IMR-90 (cell line): ENCODE measurements around the gene ATP6V1A. TPM values are rescaled to one million over a fixed set of nuclear protein-coding genes. Genes with fewer than 3 reads are reported as not detected.

ENCODE experiments used
- ATAC-seq: fragments of 200-7000 bp; cut with Tn5 transposase; 2 replicates; pipeline ENCODE4 v1.9.1; 2020; ENCODE audit warnings: low read depth, mild to moderate bottlenecking, moderate library complexity
- Bru-seq: library from RNA; stranded (reverse); fragments of 400-500 nt; gene quantifications from one replicate; lab custom pipeline; 2021; lab: Mats Ljungman, UMichigan
- BruChase-seq, 2 experiments: library from RNA; stranded (reverse); fragments of 400-500 nt; gene quantifications; one replicate each; lab custom pipeline; 2021; lab: Mats Ljungman, UMichigan
- BruUV-seq: library from RNA; stranded (reverse); fragments of 400-500 nt; replicated peaks from 2 replicates; lab custom pipeline; 2021; lab: Mats Ljungman, UMichigan
- CTCF ChIA-PET: fragments of 300-600 bp; formaldehyde crosslinking; extraction: SDS; loops from one replicate; lab custom pipeline; 2021; ENCODE audit warnings: antibody characterized with exemption; lab: Yijun Ruan, JAX
- POLR2A ChIA-PET: fragments of 300-600 bp; sonication (Branson Sonifier 250); formaldehyde crosslinking; loops from one replicate; lab custom pipeline; 2022; ENCODE audit warnings: antibody characterized with exemption; ENCODE audit not compliant: unreplicated experiment; lab: Charles Lee
- DNase-seq: peaks from one replicate; pipeline ENCODE4 v3.0.0; 2013
- H2AFZ ChIP-seq: replicated peaks from 2 replicates; pipeline ENCODE3; 2013; ENCODE audit warnings: low read length, mild to moderate bottlenecking; ENCODE audit not compliant: poor library complexity
- H2AK5ac ChIP-seq: 2 replicates; pipeline ENCODE4 v1.6.1; 2013; ENCODE audit warnings: low read depth, low read length, inconsistent platforms
- H2AK9ac ChIP-seq: replicated peaks from 2 replicates; pipeline ENCODE3; 2013; ENCODE audit warnings: mild to moderate bottlenecking, low read depth, low read length, moderate library complexity; ENCODE audit not compliant: poor library complexity
- H2BK120ac ChIP-seq: 2 replicates; pipeline ENCODE4 v1.6.1; 2013; ENCODE audit warnings: low read depth, low read length, inconsistent platforms
- H2BK15ac ChIP-seq: 3 replicates; pipeline ENCODE4 v1.6.1; 2013; ENCODE audit warnings: low read depth, low read length, inconsistent platforms
- H2BK20ac ChIP-seq: 2 replicates; pipeline ENCODE4 v1.6.1; 2013; ENCODE audit warnings: low read depth, mild to moderate bottlenecking, inconsistent platforms, low read length, moderate library complexity
- H2BK5ac ChIP-seq: 2 replicates; pipeline ENCODE4 v1.6.1; 2013; ENCODE audit warnings: mild to moderate bottlenecking, low read depth, low read length, inconsistent platforms; ENCODE audit not compliant: poor library complexity, severe bottlenecking
- H3K14ac ChIP-seq: replicated peaks from 2 replicates; pipeline ENCODE4 v1.6.1; 2013; ENCODE audit warnings: low read depth, low read length, inconsistent platforms
- H3K18ac ChIP-seq: 2 replicates; pipeline ENCODE4 v1.6.1; 2013; ENCODE audit warnings: low read depth, low read length, control low read depth
- H3K23ac ChIP-seq: 2 replicates; pipeline ENCODE4 v1.6.1; 2013; ENCODE audit warnings: low read depth, low read length, inconsistent platforms
- H3K27ac ChIP-seq: 2 replicates; pipeline ENCODE4 v1.5.1; 2013; ENCODE audit warnings: mild to moderate bottlenecking, control low read depth, low read length; ENCODE audit not compliant: insufficient read depth
- H3K27me3 ChIP-seq: 2 replicates; pipeline ENCODE4 v1.6.1; 2013; ENCODE audit warnings: low read length; ENCODE audit not compliant: control insufficient read depth, insufficient read depth
- H3K36me3 ChIP-seq: 2 replicates; pipeline ENCODE4 v1.6.1; 2013; ENCODE audit warnings: low read length, mixed read lengths; ENCODE audit not compliant: control insufficient read depth, insufficient read depth
- H3K4ac ChIP-seq: 2 replicates; pipeline ENCODE4 v1.6.1; 2013; ENCODE audit warnings: low read depth, low read length, inconsistent platforms
- H3K4me1 ChIP-seq: 2 replicates; pipeline ENCODE4 v1.6.1; 2013; ENCODE audit warnings: low read length, mixed read lengths; ENCODE audit not compliant: control insufficient read depth, insufficient read depth
- H3K4me2 ChIP-seq: 2 replicates; pipeline ENCODE4 v1.6.1; 2013; ENCODE audit warnings: low read depth, mild to moderate bottlenecking, control low read depth, low read length, moderate library complexity
- H3K4me3 ChIP-seq: 2 replicates; pipeline ENCODE4 v1.5.1; 2013; ENCODE audit warnings: low read depth, mild to moderate bottlenecking, control low read depth, low read length, moderate library complexity; ENCODE audit not compliant: insufficient read depth
- H3K56ac ChIP-seq: 2 replicates; pipeline ENCODE4 v1.6.1; 2013; ENCODE audit warnings: low read length, inconsistent platforms; ENCODE audit not compliant: insufficient read depth; ENCODE audit errors: extremely low read depth
- H3K79me1 ChIP-seq, 2 experiments: 2 replicates each; pipeline ENCODE4 v1.6.1; 2013; ENCODE audit warnings: low read length in 2 of 2, inconsistent platforms in 1 of 2, low read depth in 1 of 2
- H3K9ac ChIP-seq: 2 replicates; pipeline ENCODE4 v1.6.1; 2013; ENCODE audit warnings: low read depth, low read length, control low read depth
- H3K9me1 ChIP-seq: 2 replicates; pipeline ENCODE4 v1.6.1; 2013; ENCODE audit warnings: low read length, inconsistent platforms; ENCODE audit not compliant: insufficient read depth
- H3K9me3 ChIP-seq: 2 replicates; pipeline ENCODE4 v1.6.1; 2013; ENCODE audit warnings: low read length; ENCODE audit not compliant: control insufficient read depth, insufficient read depth
- H4K20me1 ChIP-seq: 2 replicates; pipeline ENCODE4 v1.6.1; 2013; ENCODE audit warnings: low read length, inconsistent platforms; ENCODE audit not compliant: insufficient read depth
- H4K5ac ChIP-seq: 2 replicates; pipeline ENCODE4 v1.6.1; 2013; ENCODE audit warnings: mild to moderate bottlenecking, low read depth, low read length, control low read depth
- H4K8ac ChIP-seq, 2 experiments: 2 replicates each; pipeline ENCODE4 v1.6.1; 2013; ENCODE audit warnings: low read depth in 2 of 2, low read length in 2 of 2, control low read depth in 1 of 2, inconsistent platforms in 1 of 2
- H4K91ac ChIP-seq: 2 replicates; pipeline ENCODE4 v1.6.1; 2013; ENCODE audit warnings: low read depth, low read length, inconsistent platforms; ENCODE audit not compliant: insufficient read depth
- BHLHE40 ChIP-seq: fragments of 150-350 bp; IDR thresholded peaks from 2 replicates; pipeline ENCODE4 v1.6.1; 2016; ENCODE audit warnings: mild to moderate bottlenecking, low read depth, low read length
- CHD1 ChIP-seq: IDR thresholded peaks from 2 replicates; pipeline ENCODE4 v1.6.1; 2012; ENCODE audit warnings: low read depth, low read length, improper control_type of control experiment
- CTCF ChIP-seq: conservative IDR thresholded peaks from 2 replicates; pipeline ENCODE4 v1.5.1; 2012; ENCODE audit warnings: mild to moderate bottlenecking, low read depth, low read length, improper control_type of control experiment
- FOS ChIP-seq: fragments of 150-350 bp; IDR thresholded peaks from 2 replicates; pipeline ENCODE4 v1.6.1; 2016; ENCODE audit warnings: low read depth, low read length
- MAFK ChIP-seq: IDR thresholded peaks from 2 replicates; pipeline ENCODE4 v1.6.1; 2012; ENCODE audit warnings: low read depth, low read length, improper control_type of control experiment
- MXI1 ChIP-seq: IDR thresholded peaks from 2 replicates; pipeline ENCODE4 v1.6.1; 2012; ENCODE audit warnings: low read depth, mild to moderate bottlenecking, low read length, moderate library complexity, borderline replicate concordance
- NFE2L2 ChIP-seq: fragments of 150-350 bp; IDR thresholded peaks from 2 replicates; pipeline ENCODE4 v1.6.1; 2016; ENCODE audit warnings: low read depth, mild to moderate bottlenecking, low read length
- POLR2A ChIP-seq: IDR thresholded peaks from 2 replicates; pipeline ENCODE4 v1.6.1; 2012; ENCODE audit warnings: mild to moderate bottlenecking, low read depth, low read length
- RAD21 ChIP-seq: IDR thresholded peaks from 2 replicates; pipeline ENCODE4 v1.6.1; 2012; ENCODE audit warnings: low read length, improper control_type of control experiment
- RCOR1 ChIP-seq: IDR thresholded peaks from 2 replicates; pipeline ENCODE4 v1.6.1; 2012; ENCODE audit warnings: mild to moderate bottlenecking, low read length, improper control_type of control experiment; ENCODE audit not compliant: insufficient replicate concordance
- RFX5 ChIP-seq: IDR thresholded peaks from 2 replicates; pipeline ENCODE4 v1.8.0; 2012; ENCODE audit warnings: low read depth, mild to moderate bottlenecking, low read length, moderate library complexity
- WGBS, 2 experiments: methylation state at CpG; one replicate each; pipeline versions ENCODE4 v1.1.5 to v1.1.7; 2013; ENCODE audit warnings: missing lambda C conversion rate in 2 of 2; ENCODE audit not compliant: insufficient read length in 1 of 2; ENCODE audit errors: extremely low coverage in 2 of 2; 5-methylcytosine and 5-hydroxymethylcytosine counted together
- dilution Hi-C: fragments of 300-500 bp; cut with HindIII; formaldehyde crosslinking; loops from one replicate; pipeline ENCODE4 v1.14.3; 2018; ENCODE audit warnings: low sequenced_read_pairs; ENCODE audit not compliant: unreplicated experiment
- in situ Hi-C: fragments of 300-500 bp; cut with MboI; formaldehyde crosslinking; loops from 3 replicates; pipeline ENCODE4 v1.14.3; 2019; ENCODE audit warnings: low sequenced_read_pairs, inconsistent platforms, mixed read lengths
- intact Hi-C: fragments of 100-400 bp; cut with micrococcal nuclease; formaldehyde crosslinking; loops from 2 replicates; pipeline ENCODE4 v1.10.0; 2022
- long read RNA-seq: library from polyadenylated mRNA; unstranded; transcript quantifications from one replicate; pipeline ENCODE4 v2.0.0, GENCODE V29; 2021; ENCODE audit not compliant: unreplicated experiment
- polyA plus RNA-seq, 3 experiments: library from polyadenylated mRNA; depleted of rRNA; stranded (reverse); fragments of >200 nt; gene quantifications; 2 replicates each; pipeline ENCODE4 v1.2.3, GENCODE V29; 2012; ENCODE audit warnings: low replicate concordance in 1 of 3
- total RNA-seq: library from RNA; depleted of rRNA; stranded (reverse); fragments of >200 nt; gene quantifications from 2 replicates; pipeline ENCODE4 v1.2.3, GENCODE V29; 2012; rRNA removed
- TF ChIP-seq, protein P1 (sequence below): fragments of 150-350 bp; IDR thresholded peaks from 2 replicates; pipeline ENCODE4 v1.6.1; 2016; ENCODE audit warnings: low read depth, mild to moderate bottlenecking, low read length, moderate library complexity, borderline replicate concordance

Gene ATP6V1A
- total RNA-seq (84.4 and 98.0 TPM in 2 replicates), polyA plus RNA-seq (2012; rRNA removed) (12.1 and 15.1 TPM in 2 replicates), Bru-seq, nascent RNA (percentile 78 among the genes with signal in this experiment), BruChase-seq, experiment 1, labeled RNA remaining after a 6-hour chase (percentile 88 among the genes with signal in this experiment), BruChase-seq, experiment 2, labeled RNA remaining after a 2-hour chase (percentile 79 among the genes with signal in this experiment)
- 5.3 and 6.9 TPM in 2 replicates for polyA plus RNA-seq (2012; cell fraction: cytosol; rRNA removed)
- polyA plus RNA-seq (2012; cell fraction: nucleus; rRNA removed; ENCODE audit: low replicate concordance) = 2.6 and 12.8 TPM in 2 replicates
- long read RNA-seq, full-length matches to known transcripts = 37 of 49 reads
- long read RNA-seq, partial matches to known transcripts = 5 of 49 reads
- long read RNA-seq, other reads (novel, unspliced or antisense) = 7 of 49 reads

DNA sequence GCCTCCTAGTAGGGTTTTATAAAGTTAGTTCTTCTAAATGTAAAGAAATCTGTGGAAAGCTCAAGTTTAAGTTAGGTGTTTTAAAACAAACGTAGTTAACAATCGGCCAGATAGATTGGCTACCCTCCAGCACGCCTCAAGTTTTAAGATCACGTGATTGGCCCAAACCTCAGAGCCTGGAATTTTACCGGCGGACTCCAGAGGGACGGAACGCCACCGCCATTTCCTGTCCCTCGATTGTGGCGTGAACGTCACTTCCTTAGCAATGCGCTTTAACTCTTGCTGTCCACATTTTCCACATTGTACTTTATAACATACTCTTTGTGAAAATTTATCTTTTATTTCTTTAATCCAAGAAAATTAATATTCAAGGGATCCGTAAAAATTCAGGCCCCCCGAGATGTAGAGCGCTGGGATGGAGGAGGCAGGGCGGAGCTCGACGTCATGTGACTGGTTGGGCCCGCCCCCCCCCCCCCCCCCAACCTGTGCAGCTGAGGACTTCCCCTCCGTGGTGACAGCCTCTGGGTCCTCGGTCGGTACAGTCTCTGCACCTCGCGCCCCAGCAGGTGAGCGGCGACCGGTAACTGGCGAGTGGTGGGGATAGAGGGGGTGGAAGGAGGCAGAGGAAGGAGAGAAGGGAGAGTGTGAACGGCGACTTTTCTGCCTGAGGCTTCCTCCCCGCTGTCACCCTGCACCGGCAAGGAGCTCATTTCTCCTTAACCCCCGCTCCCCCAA lies at the start of gene ATP6V1A:
TSS of gene ATP6V1A (plus strand) at position 488 of the 735 bp plus-strand sequence. CDS start 31,719 bp downstream, outside the sequence.
- Histone ChIP-seq H4K5ac (peak within 1 kb of the TSS; percentile 93), H2AK5ac (peak within 1 kb of the TSS; percentile 84; the same call in 1 of the 2 replicates), H3K9ac (peak within 1 kb of the TSS; percentile 92), H3K9me1 (peaks cover 5% of the 10 kb centered on the region; the same call in 1 of the 2 replicates), H2BK120ac (peak within 1 kb of the TSS; percentile 74), H2BK20ac (peak within 1 kb of the TSS; percentile 40; the same call in 1 of the 2 replicates), H3K4me1 (peaks cover 4% of the 10 kb centered on the region; the same call in 1 of the 2 replicates), H3K56ac (peak within 1 kb of the TSS; percentile 99), H3K4me2 (peak within 1 kb of the TSS; percentile 93), H3K23ac (peak within 1 kb of the TSS; percentile 90), H2BK5ac (peak within 1 kb of the TSS; percentile 91), H3K27me3 (no peaks in the 10 kb centered on the region), H4K91ac (peak within 1 kb of the TSS; percentile 95), H2AFZ (peak within 1 kb of the TSS; percentile 98), H4K8ac (peak within 1 kb of the TSS; percentile 96 to 97), H2AK9ac (peak within 1 kb of the TSS; percentile 96), H3K79me1 (peaks cover 3 to 47% of the 10 kb centered on the region in 2 experiments; a peak in 3 of 4 replicates), H3K4me3 (peak within 1 kb of the TSS; percentile 82), H2BK15ac (peak within 1 kb of the TSS; percentile 83; the same call in 2 of the 3 replicates), H3K18ac (peak within 1 kb of the TSS; percentile 83), H3K14ac (peak within 1 kb of the TSS; percentile 93), H3K36me3 (no peaks in the 10 kb centered on the region), H3K4ac (peak within 1 kb of the TSS; percentile 90), H3K9me3 (no peaks in the 10 kb centered on the region), H4K20me1 (peaks cover 33% of the 10 kb centered on the region), H3K27ac (peak within 1 kb of the TSS; percentile 92)
- DNase-seq = peak; percentile 95
- dilution Hi-C loops (no loop called here), intact Hi-C loops (loop anchor here (2.0 to 10.0 kb wide), 5 partner anchors 26 to 692 kb away; partner anchors contain the start of genes CCDC191 and QTRT2), in situ Hi-C loops (no loop called here)
- ChIA-PET CTCF (no interaction called here), POLR2A (interaction anchor here (2.0 kb wide), 1 partner anchor 27 kb away, joined by 8 read pairs; no protein-coding TSS in a partner anchor)
- no TSS peak for BruUV-seq
- 0% methylated on average over 2 of the region's 34 CpGs; no CpG with 5 or more reads in 1 of the 2 experiments for WGBS, 2 experiments
- peak; percentile 52 for ATAC-seq
- TF ChIP-seq CHD1 = no peak
- TF ChIP-seq RCOR1 = no peak
- TF ChIP-seq CTCF = no peak
- TF ChIP-seq RAD21 = no peak
- TF ChIP-seq RFX5 = no peak
- TF ChIP-seq BHLHE40 = peak; percentile 74
- TF ChIP-seq NFE2L2 = no peak
- no peak for TF ChIP-seq FOS
- TF ChIP-seq, protein P1, sequence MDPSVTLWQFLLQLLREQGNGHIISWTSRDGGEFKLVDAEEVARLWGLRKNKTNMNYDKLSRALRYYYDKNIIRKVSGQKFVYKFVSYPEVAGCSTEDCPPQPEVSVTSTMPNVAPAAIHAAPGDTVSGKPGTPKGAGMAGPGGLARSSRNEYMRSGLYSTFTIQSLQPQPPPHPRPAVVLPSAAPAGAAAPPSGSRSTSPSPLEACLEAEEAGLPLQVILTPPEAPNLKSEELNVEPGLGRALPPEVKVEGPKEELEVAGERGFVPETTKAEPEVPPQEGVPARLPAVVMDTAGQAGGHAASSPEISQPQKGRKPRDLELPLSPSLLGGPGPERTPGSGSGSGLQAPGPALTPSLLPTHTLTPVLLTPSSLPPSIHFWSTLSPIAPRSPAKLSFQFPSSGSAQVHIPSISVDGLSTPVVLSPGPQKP = no peak
- peak; percentile 26; the same call in 1 of the 2 replicates for TF ChIP-seq MXI1
- TF ChIP-seq POLR2A = no peak; the same call in 1 of the 2 replicates
- TF ChIP-seq MAFK = no peak
